Chondrocyte (in vitro differentiated cells): ENCODE data around the gene SYNE1. TPM values are rescaled to one million over a fixed set of nuclear protein-coding genes. Genes with fewer than 3 reads are reported as not detected.

ENCODE experiments used
- DNase-seq: peaks from one replicate; pipeline ENCODE4 v3.0.0; 2021; ENCODE audit warnings: mixed read lengths, low spot score
- H3K27ac Mint-ChIP-seq: one replicate; pipeline ENCODE4 v1.8.0; 2021; ENCODE audit warnings: mild to moderate bottlenecking, moderate library complexity, mixed read lengths; ENCODE audit not compliant: unreplicated experiment
- H3K27me3 Mint-ChIP-seq: 2 replicates; pipeline ENCODE4 v1.8.0; 2021; ENCODE audit warnings: low read depth, mixed read lengths
- H3K36me3 Mint-ChIP-seq: 2 replicates; pipeline ENCODE4 v1.8.0; 2021; ENCODE audit warnings: low read depth, mixed read lengths
- H3K4me1 Mint-ChIP-seq: 2 replicates; pipeline ENCODE4 v1.8.0; 2021; ENCODE audit warnings: low read depth, mild to moderate bottlenecking, mixed read lengths
- H3K4me3 Mint-ChIP-seq: one replicate; pipeline ENCODE4 v1.8.0; 2021; ENCODE audit warnings: mild to moderate bottlenecking, moderate library complexity, mixed read lengths; ENCODE audit not compliant: unreplicated experiment
- H3K9me3 Mint-ChIP-seq: 2 replicates; pipeline ENCODE4 v1.8.0; 2021; ENCODE audit warnings: low read depth, mixed read lengths
- total RNA-seq: library from RNA; stranded (reverse); gene quantifications from 3 replicates; pipeline ENCODE4 v1.2.1, GENCODE V29; 2021
- TF ChIP-seq, protein P1 (sequence below): fragments of 200-600 bp; sonication (generic); IDR thresholded peaks from 2 replicates; pipeline ENCODE4 v1.5.0; 2021; ENCODE audit warnings: antibody characterized with exemption, mild to moderate bottlenecking, moderate library complexity

SYNE1 gene
- total RNA-seq, 1 donor from 2014 or later: 151 TPM

DNA sequence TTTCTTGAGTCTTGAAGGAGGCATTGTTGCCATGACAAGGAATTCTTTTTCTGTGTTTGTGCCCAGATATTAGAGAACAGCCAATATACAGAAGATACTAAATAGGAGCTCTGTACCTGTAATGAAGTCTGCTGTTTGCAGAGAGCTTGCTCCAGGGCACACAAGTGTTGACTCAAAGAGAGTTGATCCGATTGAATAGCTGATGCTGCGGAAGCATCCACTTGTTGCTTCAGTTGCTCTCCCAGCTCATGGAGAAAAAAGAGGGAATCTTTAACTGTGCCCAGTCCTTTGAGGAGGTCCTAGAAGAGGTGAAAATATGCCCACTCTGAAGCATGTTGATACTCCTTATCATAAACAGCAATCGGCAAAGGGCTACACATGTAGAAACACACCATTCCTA lies 418.3 kb downstream of the SYNE1 start:
- no peak for DNase-seq
- TF ChIP-seq, protein P1, sequence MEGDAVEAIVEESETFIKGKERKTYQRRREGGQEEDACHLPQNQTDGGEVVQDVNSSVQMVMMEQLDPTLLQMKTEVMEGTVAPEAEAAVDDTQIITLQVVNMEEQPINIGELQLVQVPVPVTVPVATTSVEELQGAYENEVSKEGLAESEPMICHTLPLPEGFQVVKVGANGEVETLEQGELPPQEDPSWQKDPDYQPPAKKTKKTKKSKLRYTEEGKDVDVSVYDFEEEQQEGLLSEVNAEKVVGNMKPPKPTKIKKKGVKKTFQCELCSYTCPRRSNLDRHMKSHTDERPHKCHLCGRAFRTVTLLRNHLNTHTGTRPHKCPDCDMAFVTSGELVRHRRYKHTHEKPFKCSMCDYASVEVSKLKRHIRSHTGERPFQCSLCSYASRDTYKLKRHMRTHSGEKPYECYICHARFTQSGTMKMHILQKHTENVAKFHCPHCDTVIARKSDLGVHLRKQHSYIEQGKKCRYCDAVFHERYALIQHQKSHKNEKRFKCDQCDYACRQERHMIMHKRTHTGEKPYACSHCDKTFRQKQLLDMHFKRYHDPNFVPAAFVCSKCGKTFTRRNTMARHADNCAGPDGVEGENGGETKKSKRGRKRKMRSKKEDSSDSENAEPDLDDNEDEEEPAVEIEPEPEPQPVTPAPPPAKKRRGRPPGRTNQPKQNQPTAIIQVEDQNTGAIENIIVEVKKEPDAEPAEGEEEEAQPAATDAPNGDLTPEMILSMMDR: no peak
- no peak overlapping the region for H3K27ac Mint-ChIP-seq
- peaks cover 11% of the 10 kb centered on the region for H3K9me3 Mint-ChIP-seq
- peaks cover 45% of the 10 kb centered on the region for H3K36me3 Mint-ChIP-seq
- no peaks in the 10 kb centered on the region for H3K4me1 Mint-ChIP-seq
- H3K27me3 Mint-ChIP-seq: no peaks in the 10 kb centered on the region
- no peak overlapping the region for H3K4me3 Mint-ChIP-seq

DNA sequence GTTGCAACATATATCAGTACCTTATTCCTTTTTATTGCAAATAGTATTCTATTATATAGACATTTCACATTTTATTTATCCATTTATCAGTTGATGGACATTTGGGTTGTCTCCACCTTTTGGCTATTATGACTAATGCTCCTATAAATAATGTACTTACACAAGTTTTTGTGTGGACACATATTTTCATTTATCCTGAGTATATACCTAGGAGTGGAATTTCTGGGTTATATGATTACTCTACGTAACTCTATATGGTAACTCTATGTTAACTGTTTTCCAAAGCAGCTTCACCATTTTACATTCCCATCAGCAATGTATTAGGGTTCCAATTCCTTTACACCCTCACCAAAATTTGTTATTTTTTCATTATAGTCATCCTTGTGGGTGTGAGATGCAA lies 424.7 kb downstream of the SYNE1 start:
- Mint-ChIP-seq H3K27me3 (no peaks in the 10 kb centered on the region), H3K9me3 (no peaks in the 10 kb centered on the region), H3K4me3 (no peak overlapping the region), H3K27ac (no peak overlapping the region), H3K36me3 (peaks cover 35% of the 10 kb centered on the region), H3K4me1 (no peaks in the 10 kb centered on the region)
- TF ChIP-seq, protein P1: no peak
- DNase-seq: no peak

DNA sequence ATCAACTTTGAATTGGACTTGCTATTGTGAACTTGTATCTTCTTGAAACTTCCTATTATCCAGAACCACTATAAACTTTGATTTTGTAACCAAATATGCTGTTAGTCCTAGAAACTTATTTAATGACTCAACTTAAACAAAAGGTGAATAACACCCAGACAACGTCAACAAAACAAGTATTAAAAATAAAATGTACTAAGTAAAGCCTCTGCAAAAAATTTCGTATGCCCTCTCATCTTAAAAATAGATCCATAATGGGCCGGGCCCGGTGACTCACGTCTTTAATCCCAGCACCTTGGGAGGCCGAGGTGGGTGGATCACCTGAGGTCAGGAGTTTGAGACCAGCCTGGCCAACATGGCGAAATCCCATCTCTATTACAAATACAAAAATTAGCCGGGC lies 428.0 kb downstream of the SYNE1 start:
- no peak for DNase-seq
- Mint-ChIP-seq H3K36me3 (peaks cover 37% of the 10 kb centered on the region), H3K9me3 (no peaks in the 10 kb centered on the region), H3K27me3 (no peaks in the 10 kb centered on the region), H3K4me3 (no peak overlapping the region), H3K27ac (peak overlapping the region; percentile 15), H3K4me1 (peaks cover 13% of the 10 kb centered on the region)
- TF ChIP-seq, protein P1: no peak

DNA sequence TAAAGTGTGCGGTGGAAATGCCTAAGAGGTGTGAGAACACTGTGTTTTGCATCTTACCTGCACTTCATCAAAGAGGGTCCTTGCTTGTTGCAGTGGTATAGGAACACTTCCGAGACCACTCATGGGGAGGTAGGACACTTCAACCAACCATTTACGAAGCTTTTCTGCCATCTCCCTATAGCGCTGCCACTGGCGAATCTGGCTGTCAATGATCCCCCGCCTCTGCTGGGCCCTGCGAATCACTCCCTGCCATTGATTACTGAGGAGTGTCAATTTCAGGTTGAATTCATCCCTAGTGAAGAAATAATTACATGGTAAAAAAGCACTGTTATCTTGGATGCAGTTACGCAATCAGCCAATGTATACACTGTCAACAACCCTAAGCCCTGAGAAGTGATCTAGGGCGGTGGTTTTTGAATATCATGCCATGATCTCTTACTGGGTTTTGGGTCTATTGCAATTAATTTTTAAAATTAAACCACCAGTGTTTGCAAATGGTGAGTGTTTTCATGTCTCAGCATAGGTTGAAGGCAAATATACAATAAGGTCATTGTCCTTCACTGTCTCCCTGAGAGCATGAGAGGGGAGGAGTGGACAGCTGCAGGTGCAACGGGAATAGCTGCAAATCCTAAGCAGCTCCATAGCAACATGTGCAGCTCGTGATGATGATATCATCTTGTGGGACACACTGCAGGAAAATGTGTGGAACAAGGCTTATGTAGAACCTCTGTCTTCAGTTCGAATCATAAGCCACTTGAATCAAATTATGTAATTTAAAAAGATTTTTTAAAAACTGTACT lies 429.0 kb downstream of the SYNE1 start:
- peaks cover 44% of the 10 kb centered on the region for H3K36me3 Mint-ChIP-seq
- H3K9me3 Mint-ChIP-seq: no peaks in the 10 kb centered on the region
- no peak overlapping the region for H3K27ac Mint-ChIP-seq
- TF ChIP-seq, protein P1: no peak
- H3K27me3 Mint-ChIP-seq: no peaks in the 10 kb centered on the region
- peaks cover 18% of the 10 kb centered on the region for H3K4me1 Mint-ChIP-seq
- H3K4me3 Mint-ChIP-seq: no peak overlapping the region
- no peak for DNase-seq

DNA sequence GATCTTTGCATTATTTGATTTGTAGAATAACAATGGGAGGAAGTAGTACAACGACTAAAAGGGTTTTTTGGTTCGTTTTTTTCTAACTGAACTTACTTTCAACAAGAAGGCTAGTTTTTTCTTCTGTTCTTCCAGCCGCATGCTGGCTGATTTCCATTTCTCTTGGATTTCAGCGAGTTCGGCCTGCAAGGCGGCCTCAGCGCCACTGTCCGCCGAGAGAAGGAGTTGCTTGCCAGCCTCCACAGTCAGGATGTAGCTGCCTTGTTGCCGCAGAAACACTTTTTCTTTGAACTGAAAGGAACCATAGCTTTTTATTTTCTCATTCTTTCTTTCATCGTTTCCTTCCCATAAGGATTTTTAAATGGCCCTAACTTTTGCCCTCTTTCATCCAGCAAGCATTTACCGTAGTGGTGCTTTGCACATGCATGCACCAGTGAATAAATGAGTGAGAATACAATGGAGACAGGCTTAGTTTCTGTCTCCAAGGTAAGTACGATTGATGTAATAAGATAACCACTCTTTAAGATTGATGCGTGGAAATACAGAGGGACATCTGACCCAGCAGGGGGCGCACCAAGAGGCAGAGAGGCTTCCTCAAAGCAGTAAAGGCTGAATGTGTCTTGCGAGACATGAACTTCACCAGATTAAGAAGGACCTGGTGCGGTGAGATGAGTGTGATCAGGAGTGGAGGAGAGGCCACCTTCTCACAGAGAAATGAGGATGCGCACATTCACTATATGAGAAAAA lies 430.9 kb downstream of the SYNE1 start:
- Mint-ChIP-seq H3K9me3 (no peaks in the 10 kb centered on the region), H3K27me3 (no peaks in the 10 kb centered on the region), H3K36me3 (peaks cover 46% of the 10 kb centered on the region), H3K4me3 (no peak overlapping the region), H3K27ac (no peak overlapping the region), H3K4me1 (peaks cover 18% of the 10 kb centered on the region)
- TF ChIP-seq, protein P1: peak; percentile 71
- no peak for DNase-seq
